HG03097 (cell line): ENCODE data around the gene CACNB4.
"Not testable (repeated sequence)": the region's sequence is repeated elsewhere in the genome, so short reads cannot be mapped to it uniquely, and the experiment has no call there.

Experiments used
- ATAC-seq: cut with Tn5 transposase; IDR thresholded peaks from one replicate; pipeline ENCODE4 v1.9.1; 2021; ENCODE audit not compliant: unreplicated experiment, low FRiP score

CACNB4 gene

GRCh38 chr2:152098496-152099366 lies at the start of gene CACNB4:
CACNB4 (minus strand) TSS chr2:152099044.
- no peak for ATAC-seq

GRCh38 chr2:152134488-152135280 lies 35.8 kb upstream of the CACNB4 start:
- ATAC-seq: peak; percentile 51

- ATAC-seq: no peak
Measured at GRCh38 chr2:152132306-152132705, 33.5 kb upstream of the CACNB4 start.

- ATAC-seq: no peak
Measured at GRCh38 chr2:152127628-152128027, 28.8 kb upstream of the CACNB4 start.

GRCh38 chr2:152126664-152127063 lies 27.8 kb upstream of the CACNB4 start:
- ATAC-seq: no peak

- ATAC-seq: no peak
Measured at GRCh38 chr2:152122161-152122560, 23.3 kb upstream of the CACNB4 start.

GRCh38 chr2:152120430-152120829 lies 21.6 kb upstream of the CACNB4 start:
- no peak for ATAC-seq

GRCh38 chr2:152115952-152116351 lies 17.1 kb upstream of the CACNB4 start:
- ATAC-seq: no peak

- no peak for ATAC-seq
Measured at GRCh38 chr2:152114366-152114765, 15.5 kb upstream of the CACNB4 start.

GRCh38 chr2:152107140-152107539 lies 8.3 kb upstream of the CACNB4 start:
- ATAC-seq: not testable (repeated sequence)

GRCh38 chr2:152106464-152106863 lies 7.6 kb upstream of the CACNB4 start:
- ATAC-seq: no peak

GRCh38 chr2:152103271-152103670 lies 4.4 kb upstream of the CACNB4 start:
- ATAC-seq: no peak

- ATAC-seq: no peak
Measured at GRCh38 chr2:152100961-152101360, 2.1 kb upstream of the CACNB4 start.

GRCh38 chr2:152099367-152100050 lies 665 bp upstream of the CACNB4 start:
- no peak for ATAC-seq

- no peak for ATAC-seq
Measured at GRCh38 chr2:152097801-152098495, 896 bp downstream of the CACNB4 start.

GRCh38 chr2:152097290-152097800 lies 1.5 kb downstream of the CACNB4 start:
- ATAC-seq: no peak

- ATAC-seq: no peak
Measured at GRCh38 chr2:152095146-152095545, 3.7 kb downstream of the CACNB4 start.

GRCh38 chr2:152094014-152094413 lies 4.8 kb downstream of the CACNB4 start:
- ATAC-seq: no peak

- no peak for ATAC-seq
Measured at GRCh38 chr2:152093464-152093863, 5.4 kb downstream of the CACNB4 start.

GRCh38 chr2:152092095-152092494 lies 6.7 kb downstream of the CACNB4 start:
- ATAC-seq: no peak
